ENCODE results near the gene NDUFA12. TPM values are rescaled to one million over a fixed set of nuclear protein-coding genes. Genes with fewer than 3 reads are reported as not detected.

Gene NDUFA12
- total RNA-seq, 1 experiment from 2014 or later, result 79.7 TPM

- TF ChIP-seq CTCF (IDR thresholded peaks at IDR 0.05 in 2 of 3, conservative IDR thresholded peaks at IDR 0.05 in 1 of 3; ENCODE audit: borderline replicate concordance in 1 of 3, insufficient read depth in 1 of 3, low read depth in 2 of 3, low read length in 2 of 3), result no peak
- no peak for TF ChIP-seq ZFX (IDR thresholded peaks at IDR 0.05)
- TF ChIP-seq ZNF274 (IDR thresholded peaks at IDR 0.05; ENCODE audit: low read depth, low read length), result no peak
- no peak for TF ChIP-seq SRF (IDR thresholded peaks at IDR 0.05; ENCODE audit: low read depth)
- TF ChIP-seq YY1 (IDR thresholded peaks at IDR 0.05; ENCODE audit: extremely low read depth, insufficient replicate concordance, low read depth, low read length), result no peak
Observed at GRCh38 chr12:94954948-94955592, 48.4 kb downstream of the NDUFA12 start (continued).

- intact Hi-C loops (cut with micrococcal nuclease), result no loop called here
- no peak overlapping the region for H3K9ac ChIP-seq (ENCODE audit: low read length)
- no peaks in the 10 kb centered on the region for H3K79me2 ChIP-seq (ENCODE audit: insufficient read depth, low read length)
- H3K4me1 ChIP-seq (ENCODE audit: control insufficient read depth in 1 of 2, insufficient read depth in 2 of 2, low read length in 2 of 2), result peaks cover 2 to 16% of the 10 kb centered on the region in 2 experiments; a peak in 3 of 4 replicates
- no peak for TF ChIP-seq POLR2A (IDR thresholded peaks at IDR 0.05; ENCODE audit: borderline replicate concordance, extremely low read depth, insufficient read depth, insufficient read length)
- peak; percentile 47; the same call in 1 of the 2 replicates for TF ChIP-seq SIN3A (IDR thresholded peaks at IDR 0.05; ENCODE audit: low read depth)
- peak; percentile 53 for TF ChIP-seq YY1 (IDR thresholded peaks at IDR 0.05; ENCODE audit: extremely low read depth, insufficient replicate concordance, low read depth, low read length)
- peak; percentile 53 for TF ChIP-seq MAX (IDR thresholded peaks at IDR 0.05)
- peak; percentile 44 for TF ChIP-seq POLR2AphosphoS5 (IDR thresholded peaks at IDR 0.05; ENCODE audit: low read depth, low read length)
- no peak for TF ChIP-seq RAD21 (IDR thresholded peaks at IDR 0.05; ENCODE audit: low read depth)
- peak; percentile 65; the same call in 1 of the 2 replicates for TF ChIP-seq JUND (IDR thresholded peaks at IDR 0.05)
- TF ChIP-seq FOSL1 (IDR thresholded peaks at IDR 0.05; ENCODE audit: low read depth), result peak; percentile 59
- peak; percentile 46; the same call in 1 of the 2 replicates for TF ChIP-seq SP1 (IDR thresholded peaks at IDR 0.05; ENCODE audit: low read depth)
- TF ChIP-seq CBX3 (IDR thresholded peaks at IDR 0.05; ENCODE audit: low read depth), result peak; percentile 76
- no peak for TF ChIP-seq ELF1 (IDR thresholded peaks at IDR 0.05; ENCODE audit: borderline replicate concordance, low read depth)
- peak; percentile 10; the same call in 1 of the 2 replicates for TF ChIP-seq CEBPB (IDR thresholded peaks at IDR 0.05; ENCODE audit: low read depth)
- no peak for TF ChIP-seq ZBTB33 (IDR thresholded peaks at IDR 0.05; ENCODE audit: extremely low read depth, insufficient replicate concordance, low read length)
- no peaks in the 10 kb centered on the region for H3K36me3 ChIP-seq (ENCODE audit: control insufficient read depth in 1 of 2, insufficient read depth in 2 of 2, low read length in 2 of 2)
- peak overlapping the region; percentile 32 for H2AFZ ChIP-seq (ENCODE audit: low read depth, low read length, poor library complexity, severe bottlenecking)
- H3K27me3 ChIP-seq (ENCODE audit: insufficient read depth, low read length), result no peaks in the 10 kb centered on the region
- ChIA-PET RAD21 (ENCODE audit: low non-redundant PET in 1 of 2, low total read pairs in 2 of 2, uncharacterized antibody in 2 of 2, unreplicated experiment in 2 of 2) (interaction anchor here in 1 of 2 experiments (1.0 kb wide), 1 partner anchor 580 kb away, joined by 3 read pairs; no protein-coding TSS in a partner anchor), CTCF (no interaction called here), POLR2A (no interaction called here)
- H3K9me2 ChIP-seq (ENCODE audit: insufficient read depth), result no peaks in the 10 kb centered on the region
- no peak overlapping the region for H3K4me3 ChIP-seq (replicated peaks in 1 of 2; ENCODE audit: low read depth in 1 of 2, low read length in 2 of 2)
- peak overlapping the region; percentile 46 for H3K4me2 ChIP-seq (ENCODE audit: low read length)
- no TSS peak for BruUV-seq (replicated peaks)
- H3K27ac ChIP-seq (ENCODE audit: low read depth, low read length), result no peak overlapping the region
- ATAC-seq, result peak; percentile 97
- H3K9me3 ChIP-seq (ENCODE audit: control insufficient read depth in 1 of 2, insufficient read depth in 1 of 2, low read depth in 1 of 2, low read length in 2 of 2), result no peaks in the 10 kb centered on the region
- peak; percentile 67 for DNase-seq (ENCODE audit: low read depth, low spot score)
- no peaks in the 10 kb centered on the region for H4K20me1 ChIP-seq (ENCODE audit: insufficient read depth)
Observed at GRCh38 chr12:94954029-94954685, 49.3 kb downstream of the NDUFA12 start.

All from HCT116 (cell line).